CD4-positive, alpha-beta T cell treated with Interleukin-15 for 1 hour (primary cell): Measurements from ENCODE around the gene TMEM248.
A peak's percentile ranks its signal among the peaks of the same experiment; 100 is the strongest.
"Not testable (repeated sequence)": the region's sequence is repeated elsewhere in the genome, so short reads cannot be mapped to it uniquely, and the experiment has no call there.

Experiments used
- DNase-seq: peaks from one replicate; pipeline ENCODE4 v3.0.0-alpha.2; 2020

TMEM248 gene

GRCh38 chr7:66910789-66911188 is 10.2 kb upstream of the TMEM248 start:
- no peak for DNase-seq

- DNase-seq, result not testable (repeated sequence)
Measured at GRCh38 chr7:66911191-66911590, 9.8 kb upstream of the TMEM248 start.

GRCh38 chr7:66912195-66912594 is 8.8 kb upstream of the TMEM248 start:
- DNase-seq, result no peak

GRCh38 chr7:66913118-66914037 is 7.6 kb upstream of the TMEM248 start:
- no peak for DNase-seq

- DNase-seq, result not testable (repeated sequence)
Measured at GRCh38 chr7:66917904-66918303, 3.1 kb upstream of the TMEM248 start.

- DNase-seq, result no peak
Measured at GRCh38 chr7:66919304-66919703, 1.7 kb upstream of the TMEM248 start.

GRCh38 chr7:66919704-66920103 is 1.3 kb upstream of the TMEM248 start:
- no peak for DNase-seq

GRCh38 chr7:66920256-66920655 is 769 bp upstream of the TMEM248 start:
- no peak for DNase-seq

- DNase-seq, result no peak
Measured at GRCh38 chr7:66921396-66921917, 432 bp downstream of the TMEM248 start.

- DNase-seq, result peak; percentile 22
Measured at GRCh38 chr7:66921918-66922486, 977 bp downstream of the TMEM248 start.

- no peak for DNase-seq
Measured at GRCh38 chr7:66925255-66925654, 4.2 kb downstream of the TMEM248 start.

GRCh38 chr7:66927348-66927948 is 6.4 kb downstream of the TMEM248 start:
- DNase-seq, result no peak

- DNase-seq, result no peak
Measured at GRCh38 chr7:66928388-66928787, 7.4 kb downstream of the TMEM248 start.

GRCh38 chr7:66929165-66929564 is 8.1 kb downstream of the TMEM248 start:
- DNase-seq, result no peak

- no peak for DNase-seq
Measured at GRCh38 chr7:66929935-66930334, 8.9 kb downstream of the TMEM248 start.

- no peak for DNase-seq
Measured at GRCh38 chr7:66930341-66930740, 9.3 kb downstream of the TMEM248 start.

GRCh38 chr7:66933469-66933868 is 12.4 kb downstream of the TMEM248 start:
- no peak for DNase-seq

GRCh38 chr7:66937940-66938339 is 16.9 kb downstream of the TMEM248 start:
- DNase-seq, result no peak

GRCh38 chr7:66939325-66939724 is 18.3 kb downstream of the TMEM248 start:
- DNase-seq, result no peak

- no peak for DNase-seq
Measured at GRCh38 chr7:66946545-66946944, 25.5 kb downstream of the TMEM248 start.

GRCh38 chr7:66948480-66949109 is 27.6 kb downstream of the TMEM248 start:
- DNase-seq, result no peak

- no peak for DNase-seq
Measured at GRCh38 chr7:66950311-66950710, 29.3 kb downstream of the TMEM248 start.

GRCh38 chr7:66950763-66951162 is 29.7 kb downstream of the TMEM248 start:
- DNase-seq, result no peak
